Fibroblast of skin of abdomen (primary cell): ENCODE measurements around the gene GAREM1.
"Not testable (repeated sequence)": the region's sequence is repeated elsewhere in the genome, so short reads cannot be mapped to it uniquely, and the experiment has no call there.

Experiments
- DNase-seq: peaks from one replicate; pipeline ENCODE4 v3.0.0-alpha.2; 2013

GAREM1 gene

GRCh38 chr18:32366586-32367538 lies 103.8 kb downstream of the GAREM1 start:
- DNase-seq, result peak; percentile 66

- DNase-seq, result no peak
Observed at GRCh38 chr18:32362484-32362883, 108.2 kb downstream of the GAREM1 start.

GRCh38 chr18:32360682-32361345 lies 109.9 kb downstream of the GAREM1 start:
- no peak for DNase-seq

- no peak for DNase-seq
Observed at GRCh38 chr18:32358529-32358928, 112.2 kb downstream of the GAREM1 start.

GRCh38 chr18:32358075-32358474 lies 112.6 kb downstream of the GAREM1 start:
- DNase-seq, result no peak

GRCh38 chr18:32355896-32356295 lies 114.8 kb downstream of the GAREM1 start:
- peak; percentile 70 for DNase-seq

- no peak for DNase-seq
Observed at GRCh38 chr18:32354518-32354917, 116.2 kb downstream of the GAREM1 start.

- no peak for DNase-seq
Observed at GRCh38 chr18:32353257-32353656, 117.4 kb downstream of the GAREM1 start.

- DNase-seq, result peak; percentile 54
Observed at GRCh38 chr18:32351032-32351431, 119.7 kb downstream of the GAREM1 start.

- peak; percentile 95 for DNase-seq
Observed at GRCh38 chr18:32349728-32350395, 120.8 kb downstream of the GAREM1 start.

- DNase-seq, result no peak
Observed at GRCh38 chr18:32346671-32347070, 124.0 kb downstream of the GAREM1 start.

GRCh38 chr18:32343634-32344033 lies 127.0 kb downstream of the GAREM1 start:
- DNase-seq, result no peak

- not testable (repeated sequence) for DNase-seq
Observed at GRCh38 chr18:32341112-32341511, 129.6 kb downstream of the GAREM1 start.

GRCh38 chr18:32339045-32339444 lies 131.6 kb downstream of the GAREM1 start:
- DNase-seq, result no peak

- no peak for DNase-seq
Observed at GRCh38 chr18:32337821-32338220, 132.9 kb downstream of the GAREM1 start.

GRCh38 chr18:32337347-32337746 lies 133.3 kb downstream of the GAREM1 start:
- DNase-seq, result no peak

- DNase-seq, result no peak
Observed at GRCh38 chr18:32335228-32335627, 135.5 kb downstream of the GAREM1 start.

GRCh38 chr18:32333781-32334180 lies 136.9 kb downstream of the GAREM1 start:
- DNase-seq, result no peak

GRCh38 chr18:32332708-32333107 lies 138.0 kb downstream of the GAREM1 start:
- DNase-seq, result no peak

- no peak for DNase-seq
Observed at GRCh38 chr18:32328974-32329373, 141.7 kb downstream of the GAREM1 start.

GRCh38 chr18:32328379-32328778 lies 142.3 kb downstream of the GAREM1 start:
- DNase-seq, result peak; percentile 58

- no peak for DNase-seq
Observed at GRCh38 chr18:32326450-32327308, 144.0 kb downstream of the GAREM1 start.
